B cell (primary cell): ENCODE data around the gene SEC14L5.

Experiments used
- CTCF ChIP-seq: fragments of 200-600 bp; IDR thresholded peaks from one replicate; pipeline ENCODE4 v1.8.0; 2022; ENCODE audit warnings: antibody characterized with exemption, mild to moderate bottlenecking
- EZH2 ChIP-seq: IDR thresholded peaks from 2 replicates; pipeline ENCODE4 v1.6.1; 2012; ENCODE audit warnings: borderline replicate concordance, low read depth, mild to moderate bottlenecking, moderate library complexity, low read length; ENCODE audit not compliant: insufficient read depth, poor library complexity, severe bottlenecking

- no peak for TF ChIP-seq CTCF
- no peak for TF ChIP-seq EZH2
Observed at GRCh38 chr16:5019775-5020174, 61.6 kb downstream of the SEC14L5 start.
